ENCODE results near the gene CACNA1E. TPM values are rescaled to one million over a fixed set of nuclear protein-coding genes. Genes with fewer than 3 reads are reported as not detected.
"Not testable (repeated sequence)": the region's sequence is repeated elsewhere in the genome, so short reads cannot be mapped to it uniquely, and the experiment has no call there.

CACNA1E gene
- total RNA-seq, 6 experiments from 2014 or later = not detected

- Mint-ChIP-seq H3K9me3 (peaks cover 35% of the 10 kb centered on the region), H3K4me3 (no peak overlapping the region)
These were observed 362.8 kb downstream of the CACNA1E start for GRCh38 chr1:181846001-181846645.

GRCh38 chr1:181846681-181847080 lies 363.4 kb downstream of the CACNA1E start:
- no peaks in the 10 kb centered on the region for H3K36me3 Mint-ChIP-seq (ENCODE audit: low read depth)

More at GRCh38 chr1:181846001-181846645, 362.8 kb downstream of the CACNA1E start:
- Mint-ChIP-seq H3K36me3 (ENCODE audit: low read depth) (no peaks in the 10 kb centered on the region), H3K27me3 (ENCODE audit: insufficient read depth) (no peaks in the 10 kb centered on the region), H3K27ac (no peak overlapping the region), H3K4me1 (ENCODE audit: low read depth) (no peaks in the 10 kb centered on the region)
- DNase-seq = no peak
- no peak for TF ChIP-seq CTCF (IDR thresholded peaks at IDR 0.05)

GRCh38 chr1:181849071-181849470 lies 365.8 kb downstream of the CACNA1E start:
- Mint-ChIP-seq H3K4me3 (no peak overlapping the region), H3K27ac (no peak overlapping the region), H3K27me3 (ENCODE audit: insufficient read depth) (no peaks in the 10 kb centered on the region), H3K9me3 (peaks cover 48% of the 10 kb centered on the region), H3K36me3 (ENCODE audit: low read depth) (no peaks in the 10 kb centered on the region), H3K4me1 (ENCODE audit: low read depth) (no peaks in the 10 kb centered on the region)
- no peak for DNase-seq
- TF ChIP-seq CTCF (IDR thresholded peaks at IDR 0.05) = no peak

More at GRCh38 chr1:181846681-181847080, 363.4 kb downstream of the CACNA1E start:
- no peaks in the 10 kb centered on the region for H3K4me1 Mint-ChIP-seq (ENCODE audit: low read depth)
- H3K9me3 Mint-ChIP-seq = peaks cover 36% of the 10 kb centered on the region
- DNase-seq = no peak
- H3K4me3 Mint-ChIP-seq = no peak overlapping the region
- no peak overlapping the region for H3K27ac Mint-ChIP-seq
- no peak for TF ChIP-seq CTCF (IDR thresholded peaks at IDR 0.05)
- no peaks in the 10 kb centered on the region for H3K27me3 Mint-ChIP-seq (ENCODE audit: insufficient read depth)

GRCh38 chr1:181854212-181854611 lies 370.9 kb downstream of the CACNA1E start:
- H3K27me3 Mint-ChIP-seq (ENCODE audit: insufficient read depth); H3K27ac Mint-ChIP-seq; DNase-seq; H3K4me3 Mint-ChIP-seq; H3K36me3 Mint-ChIP-seq (ENCODE audit: low read depth); H3K4me1 Mint-ChIP-seq (ENCODE audit: low read depth): not testable (repeated sequence)
- peaks cover 47% of the 10 kb centered on the region for H3K9me3 Mint-ChIP-seq

- no peak for TF ChIP-seq CTCF (IDR thresholded peaks at IDR 0.05)
- no peaks in the 10 kb centered on the region for H3K36me3 Mint-ChIP-seq (ENCODE audit: low read depth)
- H3K4me3 Mint-ChIP-seq = no peak overlapping the region
- no peak overlapping the region for H3K27ac Mint-ChIP-seq
- no peaks in the 10 kb centered on the region for H3K4me1 Mint-ChIP-seq (ENCODE audit: low read depth)
- H3K27me3 Mint-ChIP-seq (ENCODE audit: insufficient read depth) = no peaks in the 10 kb centered on the region
- H3K9me3 Mint-ChIP-seq = peaks cover 43% of the 10 kb centered on the region
- DNase-seq = no peak
These were observed 372.1 kb downstream of the CACNA1E start for GRCh38 chr1:181855380-181855779.
